Hepatocyte (in vitro differentiated cells): ENCODE measurements around the gene DLG2. TPM values are rescaled to one million over a fixed set of nuclear protein-coding genes. Genes with fewer than 3 reads are reported as not detected.

Source experiments
- DNase-seq: peaks from one replicate; pipeline ENCODE4 v3.0.0-alpha.2; 2016; ENCODE audit warnings: low spot score
- H2AFZ ChIP-seq: fragments of 200-600 bp; sonication (generic); 2 replicates; pipeline ENCODE4 v1.6.0; 2016; ENCODE audit warnings: antibody characterized with exemption, mild to moderate bottlenecking
- H3K27ac ChIP-seq: fragments of 200-600 bp; sonication (generic); 2 replicates; pipeline ENCODE4 v1.5.1; 2016; ENCODE audit warnings: mild to moderate bottlenecking
- H3K27me3 ChIP-seq: fragments of 200-600 bp; sonication (generic); 2 replicates; pipeline ENCODE4 v1.6.1; 2016
- H3K36me3 ChIP-seq: fragments of 200-600 bp; sonication (generic); replicated peaks from 2 replicates; pipeline ENCODE4 v1.5.1; 2016; ENCODE audit warnings: low read depth; ENCODE audit not compliant: insufficient read depth
- H3K4me1 ChIP-seq: fragments of 200-600 bp; sonication (generic); 2 replicates; pipeline ENCODE4 v1.5.1; 2016; ENCODE audit warnings: mild to moderate bottlenecking, moderate library complexity; ENCODE audit not compliant: insufficient read depth
- H3K4me2 ChIP-seq: fragments of 200-600 bp; sonication (generic); 2 replicates; pipeline ENCODE4 v1.6.0; 2016
- H3K4me3 ChIP-seq: fragments of 200-600 bp; sonication (generic); 2 replicates; pipeline ENCODE4 v1.5.1; 2016; ENCODE audit warnings: mild to moderate bottlenecking
- H3K79me2 ChIP-seq: fragments of 200-600 bp; sonication (generic); 2 replicates; pipeline ENCODE4 v1.6.0; 2017; ENCODE audit warnings: mild to moderate bottlenecking
- H3K9me2 ChIP-seq: fragments of 200-600 bp; sonication (generic); replicated peaks from 2 replicates; pipeline ENCODE4 v1.6.0; 2017; ENCODE audit warnings: mild to moderate bottlenecking; ENCODE audit not compliant: insufficient read depth
- H3K9me3 ChIP-seq: fragments of 200-600 bp; sonication (generic); 2 replicates; pipeline ENCODE4 v1.5.1; 2016; ENCODE audit warnings: low read depth, mild to moderate bottlenecking
- H4K20me1 ChIP-seq: fragments of 200-600 bp; sonication (generic); 2 replicates; pipeline ENCODE4 v1.6.0; 2016; ENCODE audit warnings: mild to moderate bottlenecking; ENCODE audit not compliant: insufficient read depth, poor library complexity, severe bottlenecking
- EZH2 ChIP-seq: fragments of 200-600 bp; sonication (generic); IDR thresholded peaks from 2 replicates; pipeline ENCODE4 v1.6.1; 2016; ENCODE audit warnings: antibody characterized with exemption, mild to moderate bottlenecking, borderline replicate concordance
- EZH2phosphoT487 ChIP-seq: fragments of 200-600 bp; sonication (generic); IDR thresholded peaks from one replicate; pipeline ENCODE4 v1.6.1; 2018; ENCODE audit warnings: antibody characterized with exemption, mild to moderate bottlenecking, low read depth, moderate library complexity; ENCODE audit not compliant: unreplicated experiment, severe bottlenecking
- WGBS: methylation state at CpG from one replicate; pipeline ENCODE4 v1.1.6; 2016; ENCODE audit warnings: low lambda C conversion rate; ENCODE audit errors: missing lambda C conversion rate; 5-methylcytosine and 5-hydroxymethylcytosine counted together
- polyA plus RNA-seq: library from polyadenylated mRNA; unstranded; fragments of >200 nt; fragmentation: Nextera tagmentation; extraction: Ambion mirVana; gene quantifications from 2 replicates; pipeline ENCODE4 v1.2.1, GENCODE V29; 2016
- total RNA-seq: library from RNA; depleted of rRNA; stranded (reverse); fragments of >200 nt; gene quantifications from 2 replicates; pipeline ENCODE4 v1.2.3, GENCODE V29; 2014
- TF ChIP-seq, protein P1 (sequence below): fragments of 200-600 bp; sonication (generic); IDR thresholded peaks from 2 replicates; pipeline ENCODE4 v1.5.1; 2016; ENCODE audit warnings: antibody characterized with exemption, mild to moderate bottlenecking; ENCODE audit not compliant: poor library complexity

The DLG2 gene
- total and polyA plus RNA-seq, 2 experiments from 2014 or later = 2.6 to 6.8 TPM

GRCh38 chr11:84420271-84420670 is 1206.9 kb downstream of the DLG2 start:
- TF ChIP-seq, protein P1, sequence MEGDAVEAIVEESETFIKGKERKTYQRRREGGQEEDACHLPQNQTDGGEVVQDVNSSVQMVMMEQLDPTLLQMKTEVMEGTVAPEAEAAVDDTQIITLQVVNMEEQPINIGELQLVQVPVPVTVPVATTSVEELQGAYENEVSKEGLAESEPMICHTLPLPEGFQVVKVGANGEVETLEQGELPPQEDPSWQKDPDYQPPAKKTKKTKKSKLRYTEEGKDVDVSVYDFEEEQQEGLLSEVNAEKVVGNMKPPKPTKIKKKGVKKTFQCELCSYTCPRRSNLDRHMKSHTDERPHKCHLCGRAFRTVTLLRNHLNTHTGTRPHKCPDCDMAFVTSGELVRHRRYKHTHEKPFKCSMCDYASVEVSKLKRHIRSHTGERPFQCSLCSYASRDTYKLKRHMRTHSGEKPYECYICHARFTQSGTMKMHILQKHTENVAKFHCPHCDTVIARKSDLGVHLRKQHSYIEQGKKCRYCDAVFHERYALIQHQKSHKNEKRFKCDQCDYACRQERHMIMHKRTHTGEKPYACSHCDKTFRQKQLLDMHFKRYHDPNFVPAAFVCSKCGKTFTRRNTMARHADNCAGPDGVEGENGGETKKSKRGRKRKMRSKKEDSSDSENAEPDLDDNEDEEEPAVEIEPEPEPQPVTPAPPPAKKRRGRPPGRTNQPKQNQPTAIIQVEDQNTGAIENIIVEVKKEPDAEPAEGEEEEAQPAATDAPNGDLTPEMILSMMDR = no peak
- TF ChIP-seq EZH2phosphoT487 = no peak
- TF ChIP-seq EZH2 = no peak
- no peaks in the 10 kb centered on the region for H3K4me1 ChIP-seq
- no peak overlapping the region for H3K4me3 ChIP-seq
- H2AFZ ChIP-seq = no peak overlapping the region
- H3K27me3 ChIP-seq = no peaks in the 10 kb centered on the region
- DNase-seq = no peak
- H3K27ac ChIP-seq = no peak overlapping the region
- no peaks in the 10 kb centered on the region for H3K9me3 ChIP-seq
- H3K4me2 ChIP-seq = no peak overlapping the region
- no peaks in the 10 kb centered on the region for H3K9me2 ChIP-seq
- no peaks in the 10 kb centered on the region for H4K20me1 ChIP-seq
- WGBS = 60% methylated on average over 4 of the region's 4 CpGs
- H3K36me3 ChIP-seq = no peaks in the 10 kb centered on the region
- H3K79me2 ChIP-seq = no peaks in the 10 kb centered on the region

DNA sequence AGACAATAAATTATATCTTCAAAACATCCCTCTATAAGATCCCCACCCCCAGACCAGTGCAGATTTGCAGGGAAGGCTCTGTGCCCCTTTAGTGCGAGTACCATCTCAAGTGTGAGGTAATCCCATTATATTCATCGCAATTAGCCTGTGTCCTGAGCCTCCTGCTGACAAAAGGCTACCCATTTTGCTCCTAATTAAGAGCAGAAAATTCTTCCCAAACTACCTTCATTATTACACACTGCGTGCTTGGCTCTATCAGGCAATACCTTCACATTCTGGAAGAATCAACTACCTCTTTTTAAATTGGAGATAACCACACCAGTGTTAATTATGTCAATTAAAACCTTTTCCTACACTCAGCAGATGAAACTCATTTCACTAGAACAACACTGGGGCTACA is 1207.5 kb downstream of the DLG2 start:
- H3K4me2 ChIP-seq = no peak overlapping the region
- no peaks in the 10 kb centered on the region for H4K20me1 ChIP-seq
- no peaks in the 10 kb centered on the region for H3K4me1 ChIP-seq
- H3K27ac ChIP-seq = no peak overlapping the region
- no peaks in the 10 kb centered on the region for H3K9me3 ChIP-seq
- DNase-seq = no peak
- H3K9me2 ChIP-seq = no peaks in the 10 kb centered on the region
- H3K27me3 ChIP-seq = no peaks in the 10 kb centered on the region
- WGBS = 60% methylated on average over 3 of the region's 3 CpGs
- H3K79me2 ChIP-seq = no peaks in the 10 kb centered on the region
- no peak overlapping the region for H2AFZ ChIP-seq
- no peak overlapping the region for H3K4me3 ChIP-seq
- TF ChIP-seq, protein P1 = no peak
- no peaks in the 10 kb centered on the region for H3K36me3 ChIP-seq

GRCh38 chr11:84414920-84415319 is 1212.2 kb downstream of the DLG2 start:
- DNase-seq = no peak
- H3K79me2 ChIP-seq = no peaks in the 10 kb centered on the region
- WGBS = 48% methylated on average over 1 of the region's 1 CpG
- H3K4me2 ChIP-seq = no peak overlapping the region
- no peak for TF ChIP-seq EZH2phosphoT487
- TF ChIP-seq EZH2 = no peak
- TF ChIP-seq, protein P1 = no peak
- no peak overlapping the region for H2AFZ ChIP-seq
- no peak overlapping the region for H3K4me3 ChIP-seq
- no peaks in the 10 kb centered on the region for H3K4me1 ChIP-seq
- no peaks in the 10 kb centered on the region for H3K36me3 ChIP-seq
- H3K9me2 ChIP-seq = no peaks in the 10 kb centered on the region
- H3K9me3 ChIP-seq = no peaks in the 10 kb centered on the region
- no peak overlapping the region for H3K27ac ChIP-seq
- H3K27me3 ChIP-seq = no peaks in the 10 kb centered on the region
- H4K20me1 ChIP-seq = no peaks in the 10 kb centered on the region

DNA sequence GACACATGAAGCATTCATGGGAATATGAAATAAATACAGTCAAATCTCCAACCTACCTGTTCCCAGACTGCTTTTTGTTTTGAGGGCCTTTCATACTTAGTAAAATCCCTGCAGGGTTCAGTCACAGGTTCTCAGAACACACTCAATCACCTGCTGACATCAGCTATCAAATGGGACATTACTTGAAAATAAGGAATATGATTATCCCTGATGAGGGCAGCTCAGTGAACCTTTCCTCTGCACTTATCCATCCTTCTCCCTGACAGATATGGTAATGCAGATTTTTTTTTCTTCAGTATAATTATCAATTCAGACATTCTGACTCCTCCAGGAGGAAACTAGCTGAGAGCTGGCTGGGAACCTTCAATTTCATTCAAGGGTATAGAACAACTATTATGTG is 1213.6 kb downstream of the DLG2 start:
- H3K9me3 ChIP-seq = no peaks in the 10 kb centered on the region
- H3K9me2 ChIP-seq = no peaks in the 10 kb centered on the region
- H3K27ac ChIP-seq = no peak overlapping the region
- H3K4me2 ChIP-seq = no peak overlapping the region
- no peak for DNase-seq
- no peaks in the 10 kb centered on the region for H3K4me1 ChIP-seq
- no peaks in the 10 kb centered on the region for H3K27me3 ChIP-seq
- H2AFZ ChIP-seq = no peak overlapping the region
- no peaks in the 10 kb centered on the region for H3K79me2 ChIP-seq
- H3K4me3 ChIP-seq = no peak overlapping the region
- no peak for TF ChIP-seq EZH2
- TF ChIP-seq, protein P1 = no peak
- no peak for TF ChIP-seq EZH2phosphoT487
- H3K36me3 ChIP-seq = no peaks in the 10 kb centered on the region
- no peaks in the 10 kb centered on the region for H4K20me1 ChIP-seq
